GM18517 (cell line): ENCODE data around the gene RAD23B.
"Not testable (repeated sequence)": the region's sequence is repeated elsewhere in the genome, so short reads cannot be mapped to it uniquely, and the experiment has no call there.

Experiments
- ATAC-seq: cut with Tn5 transposase; IDR thresholded peaks from one replicate; pipeline ENCODE4 v1.9.1; 2021; ENCODE audit warnings: mild to moderate bottlenecking, moderate library complexity; ENCODE audit not compliant: unreplicated experiment

The RAD23B gene

GRCh38 chr9:107292821-107293542, 9.9 kb downstream of the RAD23B start:
- ATAC-seq, result no peak

GRCh38 chr9:107293543-107294085, 10.5 kb downstream of the RAD23B start:
- ATAC-seq, result no peak

DNA sequence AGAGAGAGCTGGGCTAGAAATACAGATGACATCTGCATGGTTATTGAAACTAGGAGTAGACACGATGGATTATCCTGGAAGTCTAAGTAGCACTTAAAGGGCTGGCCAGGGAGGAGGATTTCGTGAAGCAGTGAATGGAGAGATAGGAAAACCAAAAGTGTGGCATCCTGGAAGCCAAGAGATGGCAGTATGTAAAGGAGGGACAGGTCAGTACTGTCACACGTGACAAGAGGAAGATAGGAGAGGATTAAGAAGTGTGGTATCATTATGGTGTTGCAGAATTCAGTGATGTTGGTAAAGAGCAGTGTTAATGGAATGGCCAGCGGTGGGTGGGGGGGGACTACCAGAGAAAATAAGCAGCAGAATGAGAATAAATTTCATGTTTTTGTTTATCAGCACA, 11.7 kb downstream of the RAD23B start:
- ATAC-seq, result no peak

GRCh38 chr9:107295995-107296394, 12.9 kb downstream of the RAD23B start:
- no peak for ATAC-seq

- ATAC-seq, result not testable (repeated sequence)
Measured at GRCh38 chr9:107296592-107296991, 13.5 kb downstream of the RAD23B start.

- no peak for ATAC-seq
Measured at GRCh38 chr9:107299437-107299836, 16.4 kb downstream of the RAD23B start.

- ATAC-seq, result no peak
Measured at GRCh38 chr9:107306308-107306707, 23.2 kb downstream of the RAD23B start.

DNA sequence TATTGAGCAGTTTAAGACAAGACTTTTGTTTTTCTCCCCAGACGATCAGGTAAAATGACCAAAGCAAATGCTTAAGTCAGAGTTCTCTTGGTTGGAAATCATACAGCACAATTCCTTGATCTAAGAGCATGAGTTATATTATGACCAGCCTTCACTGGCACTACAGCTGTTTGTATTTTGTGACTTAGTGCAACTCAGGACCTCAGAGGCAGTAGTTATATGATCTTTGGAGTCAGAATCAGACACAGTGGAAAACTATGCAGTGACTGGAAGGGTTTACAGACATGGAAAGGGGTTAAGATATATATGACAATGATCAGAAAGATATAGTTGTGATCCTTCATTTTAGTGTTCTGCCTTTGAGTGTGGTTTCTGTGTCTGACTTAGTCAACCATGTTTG, 24.3 kb downstream of the RAD23B start:
- no peak for ATAC-seq

DNA sequence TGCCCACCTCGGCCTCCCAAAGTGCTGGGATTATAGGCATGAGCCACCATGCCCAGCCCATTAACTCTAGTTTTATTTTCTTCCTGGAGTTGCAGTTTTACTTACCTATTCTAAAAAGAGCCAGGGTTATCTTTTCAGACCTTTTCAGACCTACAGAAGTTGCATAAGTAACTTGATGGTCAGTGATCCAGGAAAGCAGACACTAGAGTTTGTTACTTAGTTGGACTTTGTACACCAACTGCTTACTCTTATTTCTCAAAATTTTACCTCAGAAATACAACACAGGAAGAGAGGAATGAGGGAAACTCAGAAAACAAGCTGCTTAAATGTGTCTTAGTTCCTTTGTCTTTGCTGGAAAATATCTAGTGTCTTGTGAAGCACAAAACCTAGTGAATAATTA, 25.4 kb downstream of the RAD23B start:
- no peak for ATAC-seq

GRCh38 chr9:107309271-107309670, 26.2 kb downstream of the RAD23B start:
- ATAC-seq, result no peak

DNA sequence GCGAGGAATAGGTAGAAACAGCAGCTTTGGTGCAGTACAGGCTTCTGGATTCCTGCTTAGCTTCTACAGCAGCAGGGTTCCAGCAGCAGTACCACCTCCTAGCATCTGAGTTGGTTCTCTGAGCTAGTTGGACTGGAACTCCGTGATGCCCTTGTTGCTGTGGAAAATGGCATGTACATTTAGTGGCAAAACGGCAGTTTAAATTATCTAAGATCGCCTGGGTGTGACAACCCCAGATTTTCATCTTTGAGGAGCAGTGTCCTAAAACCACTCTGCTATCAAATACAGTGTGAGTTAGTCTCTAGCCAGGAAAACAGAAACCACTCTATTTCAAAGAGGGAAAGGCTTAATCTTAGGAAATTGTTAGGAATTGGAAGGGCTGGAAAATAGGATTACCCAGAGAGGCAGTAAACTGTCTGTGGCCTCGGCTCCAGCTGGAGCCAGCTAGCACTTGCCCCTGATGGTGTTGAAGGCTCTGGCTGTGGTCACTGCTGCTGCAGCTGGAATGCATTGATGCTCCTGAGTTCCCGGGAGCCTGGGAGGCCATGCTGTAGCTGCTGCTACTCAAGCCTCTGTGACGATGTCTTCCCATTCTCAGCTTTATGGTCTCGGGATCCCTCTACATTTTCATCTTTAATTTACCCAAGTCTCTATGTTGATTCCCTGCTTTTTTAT, 29.4 kb downstream of the RAD23B start:
- ATAC-seq, result no peak

- ATAC-seq, result no peak
Measured at GRCh38 chr9:107313555-107314096, 30.5 kb downstream of the RAD23B start.

GRCh38 chr9:107314763-107315162, 31.7 kb downstream of the RAD23B start:
- ATAC-seq, result no peak

DNA sequence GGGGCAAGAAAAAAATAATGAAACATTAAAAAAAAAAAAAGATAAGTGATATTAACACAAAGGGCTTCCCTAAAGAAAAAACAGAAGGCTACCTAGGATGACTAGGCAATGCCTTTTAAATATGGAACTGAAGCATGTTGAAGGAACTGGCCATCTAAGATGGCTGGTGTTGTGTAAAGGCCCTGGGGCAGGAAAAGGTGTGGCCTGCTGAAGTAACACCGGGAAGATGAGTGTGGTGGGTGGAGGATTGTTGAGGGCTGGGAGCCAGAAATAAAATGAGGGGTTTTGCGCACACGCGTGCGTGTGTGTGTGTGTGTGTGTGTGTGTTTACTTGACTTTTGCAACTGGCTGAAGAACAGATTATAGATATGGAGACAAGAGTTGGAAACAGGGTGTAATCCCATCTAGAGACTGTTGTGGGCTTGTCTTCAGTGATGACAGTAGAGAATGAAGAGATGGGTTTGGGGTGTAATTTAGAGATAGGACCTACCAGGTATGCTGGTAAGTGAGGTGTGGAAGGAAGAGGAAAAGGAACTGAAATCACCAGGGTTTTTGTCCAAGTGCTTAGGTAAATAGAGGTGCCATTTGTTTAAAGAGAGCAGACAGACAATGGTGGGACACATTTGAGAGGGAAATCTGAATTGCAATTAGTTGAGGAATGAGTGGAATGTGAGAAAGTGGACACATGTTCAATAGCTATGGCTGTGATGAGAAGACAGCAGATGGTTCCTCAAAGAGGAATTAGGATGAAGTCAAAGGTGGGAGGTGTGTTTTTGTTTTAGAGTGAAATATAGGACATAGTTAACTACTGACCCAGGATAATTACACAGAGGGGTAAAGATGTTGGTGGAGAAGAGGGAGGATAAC, 33.9 kb downstream of the RAD23B start:
- ATAC-seq, result no peak

- ATAC-seq, result no peak
Measured at GRCh38 chr9:107322643-107323042, 39.6 kb downstream of the RAD23B start.

GRCh38 chr9:107323836-107324585, 40.9 kb downstream of the RAD23B start:
- no peak for ATAC-seq

GRCh38 chr9:107325842-107326241, 42.8 kb downstream of the RAD23B start:
- no peak for ATAC-seq

DNA sequence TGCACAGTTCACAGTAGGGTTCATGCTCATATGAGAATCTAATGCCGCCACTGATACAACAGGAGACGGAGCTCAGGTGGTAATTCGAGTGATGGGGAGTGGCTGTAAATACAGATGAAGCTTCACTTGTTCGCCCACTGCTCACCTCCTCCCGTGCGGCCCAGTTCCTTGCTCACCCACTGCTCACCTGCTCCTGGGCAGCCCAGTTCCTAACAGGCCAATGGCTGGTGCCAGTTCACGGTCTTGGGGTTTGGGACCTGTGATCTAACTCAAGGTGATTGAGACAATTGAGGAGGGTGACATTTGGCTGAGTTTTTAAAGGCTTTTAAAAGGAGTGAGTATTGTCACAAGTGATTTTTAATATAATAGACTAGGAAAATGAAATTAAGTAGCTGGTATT, 45.4 kb downstream of the RAD23B start:
- ATAC-seq, result no peak

GRCh38 chr9:107330420-107330819, 47.3 kb downstream of the RAD23B start:
- ATAC-seq, result no peak

- ATAC-seq, result no peak
Measured at GRCh38 chr9:107332883-107333282, 49.8 kb downstream of the RAD23B start.
